Upper lobe of left lung (tissue), 4 donors: ENCODE measurements around the gene ENOX1.
"Not testable (repeated sequence)": the region's sequence is repeated elsewhere in the genome, so short reads cannot be mapped to it uniquely, and the experiment has no call there.

Experiments
- POLR2A ChIP-seq, 4 donors: fragments of 450-650 bp; IDR thresholded peaks; one replicate each; pipeline ENCODE4 v1.5.1; 2016 to 2017; ENCODE audit warnings: antibody characterized with exemption in 4 of 4, mild to moderate bottlenecking in 2 of 4
- POLR2AphosphoS5 ChIP-seq, 2 donors: sonication (generic); formaldehyde crosslinking; IDR thresholded peaks; one replicate each; pipeline ENCODE4 v1.5.1; 2017; ENCODE audit warnings: antibody characterized with exemption in 2 of 2
- TF ChIP-seq, protein P1 (sequence below), 6 experiments: fragments of 450-650 bp in 4 of 6; fragments of 200-600 bp in 2 of 6; sonication (generic) in 2 of 6; IDR thresholded peaks; one replicate each; pipeline ENCODE4 v1.5.1; 2016 to 2019; ENCODE audit warnings: antibody characterized with exemption in 6 of 6

DNA sequence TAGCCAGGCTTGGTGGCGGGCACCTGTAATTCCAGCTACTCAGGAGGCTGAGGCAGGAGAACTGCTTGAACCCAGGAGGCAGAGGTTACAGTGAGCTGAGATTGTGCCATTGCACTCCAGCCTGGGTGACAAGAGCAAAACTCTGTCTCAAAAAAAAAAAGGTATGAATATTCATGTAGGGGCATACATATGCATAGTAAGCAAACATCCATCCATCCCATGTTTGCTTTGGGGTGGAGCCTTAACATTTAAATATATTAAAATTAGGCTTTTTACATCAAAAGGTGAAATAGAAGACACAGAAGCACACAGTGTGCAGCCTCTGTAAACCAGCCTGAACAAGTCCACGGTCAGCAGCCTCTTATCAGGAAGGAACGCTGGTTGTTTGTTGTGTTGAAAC lies 618.3 kb downstream of the ENOX1 start:
- TF ChIP-seq, protein P1, sequence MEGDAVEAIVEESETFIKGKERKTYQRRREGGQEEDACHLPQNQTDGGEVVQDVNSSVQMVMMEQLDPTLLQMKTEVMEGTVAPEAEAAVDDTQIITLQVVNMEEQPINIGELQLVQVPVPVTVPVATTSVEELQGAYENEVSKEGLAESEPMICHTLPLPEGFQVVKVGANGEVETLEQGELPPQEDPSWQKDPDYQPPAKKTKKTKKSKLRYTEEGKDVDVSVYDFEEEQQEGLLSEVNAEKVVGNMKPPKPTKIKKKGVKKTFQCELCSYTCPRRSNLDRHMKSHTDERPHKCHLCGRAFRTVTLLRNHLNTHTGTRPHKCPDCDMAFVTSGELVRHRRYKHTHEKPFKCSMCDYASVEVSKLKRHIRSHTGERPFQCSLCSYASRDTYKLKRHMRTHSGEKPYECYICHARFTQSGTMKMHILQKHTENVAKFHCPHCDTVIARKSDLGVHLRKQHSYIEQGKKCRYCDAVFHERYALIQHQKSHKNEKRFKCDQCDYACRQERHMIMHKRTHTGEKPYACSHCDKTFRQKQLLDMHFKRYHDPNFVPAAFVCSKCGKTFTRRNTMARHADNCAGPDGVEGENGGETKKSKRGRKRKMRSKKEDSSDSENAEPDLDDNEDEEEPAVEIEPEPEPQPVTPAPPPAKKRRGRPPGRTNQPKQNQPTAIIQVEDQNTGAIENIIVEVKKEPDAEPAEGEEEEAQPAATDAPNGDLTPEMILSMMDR (IDR thresholded peaks at IDR 0.05), result not testable (repeated sequence)
- not testable (repeated sequence) for TF ChIP-seq POLR2A, POLR2AphosphoS5 (IDR thresholded peaks at IDR 0.05)
